ENCODE data around the gene ZNF318. TPM values are rescaled to one million over a fixed set of nuclear protein-coding genes. Genes with fewer than 3 reads are reported as not detected.
"Not testable (repeated sequence)": the region's sequence is repeated elsewhere in the genome, so short reads cannot be mapped to it uniquely, and the experiment has no call there.

The ZNF318 gene
- polyA plus RNA-seq, 2 of the 4 experiments (the other 2 are of a cell fraction): 5.0 to 9.2 TPM

DNA sequence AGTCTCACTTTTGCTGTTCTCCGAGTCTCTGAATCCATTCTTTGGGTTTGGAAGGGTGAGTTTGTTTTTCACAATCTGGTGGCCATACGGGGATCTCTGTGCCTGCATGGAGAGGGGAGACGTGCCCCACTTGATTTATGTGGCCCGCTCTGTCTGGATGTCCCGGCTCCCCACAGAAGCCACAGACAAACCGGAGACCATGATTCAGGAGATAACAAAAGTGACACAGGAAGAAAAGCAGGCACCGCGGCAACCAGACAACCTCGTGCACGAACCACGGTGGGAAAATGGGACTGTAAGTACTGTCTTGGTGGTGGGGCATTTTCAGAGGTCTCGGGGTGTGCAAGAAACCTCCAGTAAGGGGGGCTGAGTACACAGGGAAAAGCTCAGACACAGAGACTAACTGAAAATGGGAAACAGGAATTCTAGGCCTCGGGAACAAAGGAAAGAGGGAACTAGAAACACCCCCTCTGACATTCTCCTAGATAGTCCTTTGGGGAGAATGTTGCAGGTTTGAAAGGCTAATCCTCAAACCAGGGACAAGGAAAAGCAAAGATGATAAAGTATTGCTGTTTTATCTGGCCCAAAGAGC, 22.1 kb upstream of the ZNF318 start:
- Histone ChIP-seq H3K9me3 (no peaks in the 10 kb centered on the region), H3K4me1 (no peaks in the 10 kb centered on the region), H3K4me2 (no peak overlapping the region), H3K27ac (no peak overlapping the region), H3K4me3 (no peak overlapping the region)
- FAIRE-seq (no peak), DNase-seq (ENCODE audit: low read depth in 1 of 2, low spot score in 1 of 2) (no peak), ATAC-seq (no peak)
- ChIA-PET POLR2A (no interaction called here), CTCF (no interaction called here)
- 74% methylated on average over 13 of the region's 13 CpGs for WGBS (ENCODE audit: missing lambda C conversion rate)
- TF ChIP-seq MYC (IDR thresholded peaks at IDR 0.05; ENCODE audit: borderline replicate concordance, low read length) (no peak), TP53 (CRISPR knock-in tag; IDR thresholded peaks at IDR 0.05) (no peak), RARB (CRISPR knock-in tag; IDR thresholded peaks at IDR 0.05) (no peak), TFCP2L1 (CRISPR knock-in tag; IDR thresholded peaks at IDR 0.05) (no peak), RCOR1 (IDR thresholded peaks at IDR 0.05; ENCODE audit: low read depth, low read length) (no peak), ZFP36 (IDR thresholded peaks at IDR 0.05; ENCODE audit: borderline replicate concordance, partially characterized antibody) (no peak), FOXS1 (CRISPR knock-in tag; IDR thresholded peaks at IDR 0.05) (no peak), FOSL2 (IDR thresholded peaks at IDR 0.05) (no peak), FOSL2 (CRISPR knock-in tag; IDR thresholded peaks at IDR 0.05) (no peak)
- TF ChIP-seq, protein P1, sequence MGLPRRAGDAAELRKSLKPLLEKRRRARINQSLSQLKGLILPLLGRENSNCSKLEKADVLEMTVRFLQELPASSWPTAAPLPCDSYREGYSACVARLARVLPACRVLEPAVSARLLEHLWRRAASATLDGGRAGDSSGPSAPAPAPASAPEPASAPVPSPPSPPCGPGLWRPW (IDR thresholded peaks at IDR 0.05): no peak

DNA sequence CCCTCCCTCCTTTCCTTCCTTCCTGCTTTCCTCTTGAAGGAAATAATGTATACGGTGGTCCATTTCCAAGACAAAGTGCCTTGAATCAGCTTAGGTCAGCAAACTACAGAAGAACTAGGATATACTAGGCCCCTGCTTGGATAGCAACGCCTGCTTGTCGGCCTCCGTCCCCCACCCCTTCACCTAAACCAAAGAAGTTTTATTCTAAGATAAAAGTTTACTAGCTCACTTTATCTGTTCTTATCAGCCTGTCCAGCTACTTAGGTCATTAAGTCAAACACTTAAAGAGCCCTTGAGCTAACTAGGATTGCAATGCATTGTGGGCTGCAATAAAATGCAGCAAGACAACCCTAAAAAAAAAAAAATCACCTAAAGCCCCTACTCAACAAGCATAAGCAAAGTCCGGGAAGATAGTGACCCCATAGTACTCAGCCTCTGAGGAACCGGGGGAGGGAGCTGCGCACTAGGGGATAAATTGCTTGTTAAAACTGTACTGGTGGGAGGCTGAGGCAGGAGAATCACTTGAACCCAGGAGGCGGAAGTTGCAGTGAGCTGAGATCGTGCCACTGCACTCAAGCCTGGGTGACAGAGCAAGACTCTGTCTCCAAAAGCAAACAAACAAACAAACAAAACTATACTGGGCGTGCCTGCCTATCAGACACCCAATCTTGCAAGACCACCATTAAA, 21.4 kb upstream of the ZNF318 start:
- POLR2A ChIA-PET; H3K4me3 ChIP-seq; H3K4me1 ChIP-seq; H3K4me2 ChIP-seq; H3K9me3 ChIP-seq; CTCF ChIA-PET; ATAC-seq; DNase-seq (ENCODE audit: low read depth in 1 of 2, low spot score in 1 of 2); H3K27ac ChIP-seq; FAIRE-seq: not testable (repeated sequence)
- 81% methylated on average over 10 of the region's 10 CpGs for WGBS (ENCODE audit: missing lambda C conversion rate)

DNA sequence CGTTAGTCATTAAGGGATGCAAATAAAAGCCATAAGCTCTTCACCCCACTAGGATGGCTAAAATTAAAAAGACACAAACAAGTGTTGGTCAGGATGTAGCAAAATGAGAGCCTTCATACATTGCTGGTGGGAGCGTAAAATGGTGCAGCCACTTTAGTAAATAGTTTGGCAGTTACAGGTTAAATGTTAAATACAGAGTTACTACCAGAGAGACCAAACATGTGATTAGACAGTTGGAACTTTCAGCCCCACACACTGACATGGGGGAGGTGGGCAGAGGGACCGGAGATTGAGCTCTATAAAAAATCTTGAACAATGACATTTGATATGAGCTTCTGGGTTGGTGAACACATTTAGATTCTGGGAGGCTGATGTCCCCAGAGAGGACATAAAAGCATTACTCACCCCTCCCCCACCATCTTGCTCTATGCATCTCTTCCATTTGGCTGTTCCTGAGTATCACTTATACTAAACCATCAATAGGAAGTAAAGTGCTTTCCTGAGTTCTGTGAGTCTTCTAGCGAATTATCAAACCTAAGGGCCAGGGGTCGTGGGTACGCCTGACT, 20.4 kb upstream of the ZNF318 start:
- no peak overlapping the region for H3K4me2 ChIP-seq
- DNase-seq (ENCODE audit: low read depth in 1 of 2, low spot score in 1 of 2) (no peak), ATAC-seq (no peak), FAIRE-seq (no peak)
- no peak overlapping the region for H3K4me3 ChIP-seq
- TF ChIP-seq RAD21 (conservative IDR thresholded peaks at IDR 0.05 in 1 of 2, IDR thresholded peaks at IDR 0.05 in 1 of 2) (no peak), HOXB13 (CRISPR knock-in tag; IDR thresholded peaks at IDR 0.05; ENCODE audit: low read depth) (no peak), FOXS1 (CRISPR knock-in tag; IDR thresholded peaks at IDR 0.05) (no peak), SMC3 (IDR thresholded peaks at IDR 0.05) (no peak), SREBF2 (IDR thresholded peaks at IDR 0.05) (no peak), MAZ (IDR thresholded peaks at IDR 0.05; ENCODE audit: borderline replicate concordance, low read depth, low read length) (no peak), NPAS2 (CRISPR knock-in tag; IDR thresholded peaks at IDR 0.05; ENCODE audit: borderline replicate concordance) (no peak), ZFP36 (IDR thresholded peaks at IDR 0.05; ENCODE audit: borderline replicate concordance, partially characterized antibody) (no peak), CEBPB (IDR thresholded peaks at IDR 0.05) (no peak), POLR2A (IDR thresholded peaks at IDR 0.05; ENCODE audit: low read length) (no peak), HOXB5 (CRISPR knock-in tag; IDR thresholded peaks at IDR 0.05) (no peak), POLR2AphosphoS2 (conservative IDR thresholded peaks at IDR 0.05; ENCODE audit: low read length) (no peak), PHF8 (IDR thresholded peaks at IDR 0.05; ENCODE audit: borderline replicate concordance, low read depth) (no peak)
- TF ChIP-seq, protein P2, sequence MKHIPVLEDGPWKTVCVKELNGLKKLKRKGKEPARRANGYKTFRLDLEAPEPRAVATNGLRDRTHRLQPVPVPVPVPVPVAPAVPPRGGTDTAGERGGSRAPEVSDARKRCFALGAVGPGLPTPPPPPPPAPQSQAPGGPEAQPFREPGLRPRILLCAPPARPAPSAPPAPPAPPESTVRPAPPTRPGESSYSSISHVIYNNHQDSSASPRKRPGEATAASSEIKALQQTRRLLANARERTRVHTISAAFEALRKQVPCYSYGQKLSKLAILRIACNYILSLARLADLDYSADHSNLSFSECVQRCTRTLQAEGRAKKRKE (CRISPR knock-in tag; IDR thresholded peaks at IDR 0.05; ENCODE audit: low read depth): no peak
- TF ChIP-seq, protein P3, sequence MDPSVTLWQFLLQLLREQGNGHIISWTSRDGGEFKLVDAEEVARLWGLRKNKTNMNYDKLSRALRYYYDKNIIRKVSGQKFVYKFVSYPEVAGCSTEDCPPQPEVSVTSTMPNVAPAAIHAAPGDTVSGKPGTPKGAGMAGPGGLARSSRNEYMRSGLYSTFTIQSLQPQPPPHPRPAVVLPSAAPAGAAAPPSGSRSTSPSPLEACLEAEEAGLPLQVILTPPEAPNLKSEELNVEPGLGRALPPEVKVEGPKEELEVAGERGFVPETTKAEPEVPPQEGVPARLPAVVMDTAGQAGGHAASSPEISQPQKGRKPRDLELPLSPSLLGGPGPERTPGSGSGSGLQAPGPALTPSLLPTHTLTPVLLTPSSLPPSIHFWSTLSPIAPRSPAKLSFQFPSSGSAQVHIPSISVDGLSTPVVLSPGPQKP (IDR thresholded peaks at IDR 0.05; ENCODE audit: low read depth, low read length): no peak
- WGBS (ENCODE audit: missing lambda C conversion rate): 40% methylated on average over 6 of the region's 6 CpGs
- ChIA-PET POLR2A (no interaction called here), CTCF (interaction anchor here (1.2 kb wide), 1 partner anchor 8 kb away, joined by 3 read pairs; no protein-coding TSS in a partner anchor)
- H3K4me1 ChIP-seq: no peaks in the 10 kb centered on the region
- H3K9me3 ChIP-seq: no peaks in the 10 kb centered on the region
- H3K27ac ChIP-seq: no peak overlapping the region

Data from A549 (cell line).